Jurkat, Clone E6-1 (cell line): ENCODE data around the gene TFDP1.
"Not testable (repeated sequence)": the region's sequence is repeated elsewhere in the genome, so short reads cannot be mapped to it uniquely, and the experiment has no call there.

Experiments used
- DNase-seq: peaks from one replicate; pipeline ENCODE4 v3.0.0-alpha.2; 2011; ENCODE audit warnings: low read depth, low spot score
- H3K4me3 ChIP-seq: 2 replicates; pipeline ENCODE4 v1.5.1; 2011; ENCODE audit warnings: mild to moderate bottlenecking, low read length, control low read depth, moderate library complexity

Gene TFDP1

GRCh38 chr13:113624235-113624587 lies 39.7 kb downstream of the TFDP1 start:
- no peak overlapping the region for H3K4me3 ChIP-seq
- no peak for DNase-seq

GRCh38 chr13:113624640-113625304 lies 40.2 kb downstream of the TFDP1 start:
- DNase-seq, H3K4me3 ChIP-seq: not testable (repeated sequence)

- no peak for DNase-seq
Observed at GRCh38 chr13:113625965-113626721, 41.6 kb downstream of the TFDP1 start.

GRCh38 chr13:113627136-113627535 lies 42.6 kb downstream of the TFDP1 start:
- no peak overlapping the region for H3K4me3 ChIP-seq
- DNase-seq = no peak

More at GRCh38 chr13:113625965-113626721, 41.6 kb downstream of the TFDP1 start:
- H3K4me3 ChIP-seq = no peak overlapping the region

- H3K4me3 ChIP-seq = no peak overlapping the region
- no peak for DNase-seq
Observed at GRCh38 chr13:113628291-113629270, 44.0 kb downstream of the TFDP1 start.

GRCh38 chr13:113629866-113630265 lies 45.3 kb downstream of the TFDP1 start:
- H3K4me3 ChIP-seq = no peak overlapping the region
- DNase-seq = no peak

- DNase-seq = no peak
- H3K4me3 ChIP-seq = no peak overlapping the region
Observed at GRCh38 chr13:113630296-113630695, 45.7 kb downstream of the TFDP1 start.

- no peak overlapping the region for H3K4me3 ChIP-seq
- DNase-seq = no peak
Observed at GRCh38 chr13:113630804-113631203, 46.3 kb downstream of the TFDP1 start.

GRCh38 chr13:113631341-113632095 lies 47.0 kb downstream of the TFDP1 start:
- no peak overlapping the region for H3K4me3 ChIP-seq
- DNase-seq = no peak

GRCh38 chr13:113632706-113633484 lies 48.3 kb downstream of the TFDP1 start:
- H3K4me3 ChIP-seq = no peak overlapping the region
- DNase-seq = no peak

GRCh38 chr13:113633485-113633873 lies 48.9 kb downstream of the TFDP1 start:
- DNase-seq = no peak
- no peak overlapping the region for H3K4me3 ChIP-seq

GRCh38 chr13:113634279-113635047 lies 49.9 kb downstream of the TFDP1 start:
- peak; percentile 25 for DNase-seq
- H3K4me3 ChIP-seq = no peak overlapping the region

GRCh38 chr13:113635048-113635420 lies 50.5 kb downstream of the TFDP1 start:
- no peak for DNase-seq
- no peak overlapping the region for H3K4me3 ChIP-seq

GRCh38 chr13:113635709-113636108 lies 51.2 kb downstream of the TFDP1 start:
- no peak for DNase-seq

GRCh38 chr13:113636266-113636963 lies 51.9 kb downstream of the TFDP1 start:
- DNase-seq = no peak
- no peak overlapping the region for H3K4me3 ChIP-seq

More at GRCh38 chr13:113635709-113636108, 51.2 kb downstream of the TFDP1 start:
- H3K4me3 ChIP-seq = no peak overlapping the region

GRCh38 chr13:113637262-113638160 lies 53.0 kb downstream of the TFDP1 start:
- H3K4me3 ChIP-seq = no peak overlapping the region
- DNase-seq = no peak
